HG03039 (cell line): ENCODE data around the gene UBALD2.

Experiments used
- ATAC-seq: cut with Tn5 transposase; IDR thresholded peaks from one replicate; pipeline ENCODE4 v1.9.1; 2021; ENCODE audit warnings: mild to moderate bottlenecking, moderate library complexity; ENCODE audit not compliant: unreplicated experiment

Gene UBALD2

DNA sequence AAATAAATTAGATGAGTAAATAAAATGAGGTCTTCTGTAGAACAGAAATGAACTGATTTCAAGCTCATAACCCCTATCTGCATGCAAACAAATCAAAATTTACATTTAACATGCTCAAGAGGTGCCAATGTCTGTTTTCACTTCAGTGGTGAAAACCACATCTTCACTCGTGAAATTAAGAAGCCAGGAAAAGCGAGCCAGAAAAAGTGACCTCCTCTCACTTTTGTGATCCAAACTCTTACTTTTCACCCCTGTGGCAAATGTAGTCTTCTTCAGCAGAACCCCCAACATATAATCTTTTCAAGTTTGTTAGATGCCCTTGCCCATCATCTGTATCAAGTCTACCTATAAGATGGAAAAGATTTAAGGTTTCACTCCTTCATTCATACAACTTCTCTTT is 52.4 kb downstream of the UBALD2 start:
- no peak for ATAC-seq

DNA sequence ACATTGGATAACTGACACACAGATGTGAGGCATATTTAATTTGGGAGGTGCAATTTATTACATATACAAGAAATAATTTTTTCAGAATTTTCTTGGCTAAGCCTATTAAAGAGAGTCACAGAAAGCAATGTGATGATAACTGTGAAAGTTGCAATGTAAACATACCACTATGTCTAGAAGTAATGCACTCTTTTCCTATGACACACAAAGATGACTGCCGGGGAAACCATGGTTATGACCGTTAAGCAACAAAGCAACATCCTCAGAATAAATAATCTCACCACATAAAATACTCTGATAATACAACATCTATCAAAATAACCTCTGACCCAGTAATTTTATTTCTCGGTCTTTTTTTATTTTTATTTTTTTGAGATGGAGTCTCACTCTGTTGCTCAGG is 53.4 kb downstream of the UBALD2 start:
- no peak for ATAC-seq
